ENCODE data around the gene RASGEF1C.

Gene RASGEF1C

GRCh38 chr5:180178531-180179441 lies 30.2 kb downstream of the RASGEF1C start:
- Histone ChIP-seq H3K27ac (ENCODE audit: low read length) (no peak overlapping the region), H3K9me3 (ENCODE audit: control insufficient read depth in 2 of 2, low read length in 2 of 2) (no peaks in the 10 kb centered on the region), H3K4me1 (ENCODE audit: control insufficient read depth, insufficient read depth, low read length) (peaks cover 3% of the 10 kb centered on the region), H3K27me3 (ENCODE audit: control insufficient read depth in 1 of 2, insufficient read depth in 2 of 2, low read length in 2 of 2) (peaks cover 3 to 10% of the 10 kb centered on the region in 2 donors), H3K36me3 (ENCODE audit: control insufficient read depth in 2 of 2, insufficient read depth in 2 of 2, low read length in 2 of 2) (no peaks in the 10 kb centered on the region), H3K9ac (ENCODE audit: low read length in 2 of 2) (no peak overlapping the region), H3K4me3 (ENCODE audit: low read length in 2 of 2) (no peak overlapping the region)

DNA sequence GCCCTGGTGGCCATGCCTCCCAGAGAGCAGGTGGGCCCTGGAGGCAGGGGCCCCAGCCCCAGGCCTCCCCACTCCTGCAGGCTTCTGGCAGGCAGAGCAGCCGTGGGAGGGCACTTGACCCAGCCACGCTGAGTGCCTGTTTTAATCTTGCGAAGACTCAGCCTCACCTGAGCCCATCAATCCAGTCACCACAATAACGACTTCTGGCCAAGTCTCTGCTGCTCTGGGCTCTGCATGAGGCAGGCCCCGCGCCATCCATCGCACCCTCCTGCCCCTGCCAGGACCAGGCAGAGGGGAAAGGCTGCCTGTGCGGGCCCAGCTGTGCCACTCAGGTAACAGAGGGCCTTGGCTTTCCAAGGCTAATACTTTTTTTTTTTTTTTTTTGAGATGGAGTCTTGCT lies 32.8 kb downstream of the RASGEF1C start:
- Histone ChIP-seq H3K27ac (ENCODE audit: low read length) (no peak overlapping the region), H3K4me1 (ENCODE audit: control insufficient read depth, insufficient read depth, low read length) (peaks cover 9% of the 10 kb centered on the region), H3K36me3 (ENCODE audit: control insufficient read depth in 2 of 2, insufficient read depth in 2 of 2, low read length in 2 of 2) (no peaks in the 10 kb centered on the region), H3K9me3 (ENCODE audit: control insufficient read depth in 2 of 2, low read length in 2 of 2) (no peaks in the 10 kb centered on the region), H3K9ac (ENCODE audit: low read length in 2 of 2) (no peak overlapping the region), H3K4me3 (ENCODE audit: low read length in 2 of 2) (no peak overlapping the region), H3K27me3 (ENCODE audit: control insufficient read depth in 1 of 2, insufficient read depth in 2 of 2, low read length in 2 of 2) (peaks cover 12% of the 10 kb centered on the region in 2 donors)

DNA sequence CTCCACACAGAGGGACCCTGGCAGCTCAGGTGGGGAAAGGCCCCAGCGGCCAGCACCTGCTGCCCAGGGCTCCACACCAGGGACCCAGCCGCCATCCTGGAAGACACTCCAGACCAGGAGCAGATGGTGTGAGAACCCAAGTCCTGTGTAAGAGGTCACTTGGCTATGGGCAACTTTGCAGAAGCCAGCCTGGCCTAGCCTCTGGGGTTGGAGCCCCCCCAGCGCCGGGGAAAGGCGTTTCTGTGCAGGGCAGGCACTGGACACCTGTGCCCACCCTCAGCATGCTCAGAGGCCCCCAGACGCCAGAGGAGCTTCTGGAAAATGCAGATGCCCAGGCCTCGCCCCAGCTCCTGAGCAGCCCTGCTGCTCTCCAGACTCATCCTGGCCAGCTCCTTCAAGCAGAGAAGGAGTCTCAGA lies 34.0 kb downstream of the RASGEF1C start:
- Histone ChIP-seq H3K36me3 (ENCODE audit: control insufficient read depth in 2 of 2, insufficient read depth in 2 of 2, low read length in 2 of 2) (no peaks in the 10 kb centered on the region), H3K4me1 (ENCODE audit: control insufficient read depth, insufficient read depth, low read length) (peaks cover 14% of the 10 kb centered on the region), H3K9me3 (ENCODE audit: control insufficient read depth in 2 of 2, low read length in 2 of 2) (no peaks in the 10 kb centered on the region), H3K27me3 (ENCODE audit: control insufficient read depth in 1 of 2, insufficient read depth in 2 of 2, low read length in 2 of 2) (peaks cover 10 to 12% of the 10 kb centered on the region in 2 donors), H3K27ac (ENCODE audit: low read length) (no peak overlapping the region), H3K9ac (ENCODE audit: low read length in 2 of 2) (no peak overlapping the region), H3K4me3 (ENCODE audit: low read length in 2 of 2) (no peak overlapping the region)

DNA sequence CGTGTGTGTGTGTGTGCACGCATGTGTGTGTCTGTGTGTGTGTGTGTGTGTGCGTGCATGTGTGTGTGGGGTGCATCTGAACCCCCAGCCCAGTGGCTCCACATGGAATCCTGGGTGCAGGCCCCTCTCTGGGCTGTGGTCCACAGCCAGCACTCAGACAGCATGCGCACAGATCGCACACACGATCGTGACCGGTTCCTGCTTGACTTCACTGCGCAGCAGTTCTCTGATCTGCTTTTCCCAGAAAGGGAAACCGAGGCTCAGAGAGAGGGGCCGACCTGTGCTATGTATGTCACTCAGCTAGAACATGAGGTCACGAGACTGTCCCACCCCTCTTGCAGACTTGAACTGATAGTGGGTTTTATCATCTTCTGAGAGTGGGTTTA lies 34.4 kb downstream of the RASGEF1C start:
- Histone ChIP-seq H3K4me3 (ENCODE audit: low read length in 2 of 2) (no peak overlapping the region), H3K27ac (ENCODE audit: low read length) (no peak overlapping the region), H3K9ac (ENCODE audit: low read length in 2 of 2) (no peak overlapping the region), H3K4me1 (ENCODE audit: control insufficient read depth, insufficient read depth, low read length) (peaks cover 17% of the 10 kb centered on the region), H3K36me3 (ENCODE audit: control insufficient read depth in 2 of 2, insufficient read depth in 2 of 2, low read length in 2 of 2) (no peaks in the 10 kb centered on the region), H3K27me3 (ENCODE audit: control insufficient read depth in 1 of 2, insufficient read depth in 2 of 2, low read length in 2 of 2) (peaks cover 10% of the 10 kb centered on the region in 2 donors), H3K9me3 (ENCODE audit: control insufficient read depth in 2 of 2, low read length in 2 of 2) (no peaks in the 10 kb centered on the region)

GRCh38 chr5:180173875-180174586 lies 35.0 kb downstream of the RASGEF1C start:
- H3K27me3 ChIP-seq (ENCODE audit: control insufficient read depth in 1 of 2, insufficient read depth in 2 of 2, low read length in 2 of 2) = peaks cover 5 to 8% of the 10 kb centered on the region in 2 donors
- H3K4me3 ChIP-seq (ENCODE audit: low read length in 2 of 2) = no peak overlapping the region
- H3K4me1 ChIP-seq (ENCODE audit: control insufficient read depth, insufficient read depth, low read length) = peaks cover 17% of the 10 kb centered on the region
- H3K9ac ChIP-seq (ENCODE audit: low read length in 2 of 2) = no peak overlapping the region
- no peak overlapping the region for H3K27ac ChIP-seq (ENCODE audit: low read length)
- H3K9me3 ChIP-seq (ENCODE audit: control insufficient read depth in 2 of 2, low read length in 2 of 2) = no peaks in the 10 kb centered on the region
- no peaks in the 10 kb centered on the region for H3K36me3 ChIP-seq (ENCODE audit: control insufficient read depth in 2 of 2, insufficient read depth in 2 of 2, low read length in 2 of 2)

DNA sequence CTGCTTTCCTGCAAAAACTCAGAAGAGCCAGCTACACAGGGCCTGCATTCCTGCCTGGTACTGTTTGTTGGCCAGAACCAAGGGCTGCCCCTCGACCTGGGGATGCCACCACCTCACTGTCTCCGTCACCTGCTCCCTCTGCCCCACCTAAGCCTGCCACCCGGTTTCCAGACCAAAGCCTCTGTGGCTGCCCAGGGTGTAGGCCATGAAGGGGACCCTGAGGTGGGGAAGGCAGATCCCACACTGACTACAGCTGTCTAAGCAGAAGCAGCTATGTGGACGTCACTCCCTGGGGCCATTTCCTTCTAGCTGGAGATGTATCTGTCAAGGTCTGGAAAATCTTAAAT lies 35.8 kb downstream of the RASGEF1C start:
- Histone ChIP-seq H3K4me3 (ENCODE audit: low read length in 2 of 2) (no peak overlapping the region), H3K9ac (ENCODE audit: low read length in 2 of 2) (no peak overlapping the region), H3K9me3 (ENCODE audit: control insufficient read depth in 2 of 2, low read length in 2 of 2) (no peaks in the 10 kb centered on the region), H3K4me1 (ENCODE audit: control insufficient read depth, insufficient read depth, low read length) (peaks cover 17% of the 10 kb centered on the region), H3K36me3 (ENCODE audit: control insufficient read depth in 2 of 2, insufficient read depth in 2 of 2, low read length in 2 of 2) (no peaks in the 10 kb centered on the region), H3K27me3 (ENCODE audit: control insufficient read depth in 1 of 2, insufficient read depth in 2 of 2, low read length in 2 of 2) (peaks cover 2 to 8% of the 10 kb centered on the region in 2 donors), H3K27ac (ENCODE audit: low read length) (no peak overlapping the region)

DNA sequence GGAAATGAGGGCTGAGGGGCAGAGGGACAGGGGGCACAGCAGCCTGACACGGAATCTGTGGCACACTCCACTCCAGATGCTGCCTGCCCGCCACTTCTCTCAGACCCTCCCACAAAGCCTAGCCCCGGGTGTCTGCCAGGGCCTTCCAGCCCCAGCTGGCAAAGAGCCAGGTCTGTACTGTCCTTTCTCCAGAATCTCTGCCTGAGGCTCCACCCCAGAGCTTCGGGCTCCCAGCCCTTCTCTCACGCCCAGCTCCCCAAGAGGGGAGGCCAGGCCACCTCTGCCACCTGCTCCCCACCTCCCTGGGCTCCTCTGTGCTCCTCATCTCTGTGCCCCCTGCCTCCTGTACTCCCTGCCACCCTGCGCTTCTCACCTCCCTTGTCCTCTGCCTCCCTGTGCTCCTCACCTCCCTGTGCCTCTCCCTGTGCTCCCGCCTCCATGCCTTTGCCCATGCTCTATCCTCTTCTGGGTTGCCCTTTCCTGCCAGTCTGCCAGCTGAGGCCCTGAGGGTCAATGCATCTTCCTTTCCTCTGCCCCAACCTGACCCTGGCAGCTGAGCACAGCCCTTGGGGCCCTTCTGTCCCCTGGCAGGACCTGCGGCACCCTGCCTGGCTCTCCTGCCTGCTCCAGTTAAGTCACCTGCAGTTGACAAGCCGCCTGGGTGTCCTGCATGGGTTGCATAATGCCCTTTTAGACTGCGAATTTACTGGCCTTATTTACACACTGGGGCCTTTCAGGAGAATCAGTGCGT lies 36.4 kb downstream of the RASGEF1C start:
- Histone ChIP-seq H3K27me3 (ENCODE audit: control insufficient read depth in 1 of 2, insufficient read depth in 2 of 2, low read length in 2 of 2) (peaks cover 2 to 8% of the 10 kb centered on the region in 2 donors), H3K27ac (ENCODE audit: low read length) (no peak overlapping the region), H3K4me3 (ENCODE audit: low read length in 2 of 2) (no peak overlapping the region), H3K9ac (ENCODE audit: low read length in 2 of 2) (no peak overlapping the region), H3K36me3 (ENCODE audit: control insufficient read depth in 2 of 2, insufficient read depth in 2 of 2, low read length in 2 of 2) (no peaks in the 10 kb centered on the region), H3K9me3 (ENCODE audit: control insufficient read depth in 2 of 2, low read length in 2 of 2) (no peaks in the 10 kb centered on the region), H3K4me1 (ENCODE audit: control insufficient read depth, insufficient read depth, low read length) (peaks cover 17% of the 10 kb centered on the region)

DNA sequence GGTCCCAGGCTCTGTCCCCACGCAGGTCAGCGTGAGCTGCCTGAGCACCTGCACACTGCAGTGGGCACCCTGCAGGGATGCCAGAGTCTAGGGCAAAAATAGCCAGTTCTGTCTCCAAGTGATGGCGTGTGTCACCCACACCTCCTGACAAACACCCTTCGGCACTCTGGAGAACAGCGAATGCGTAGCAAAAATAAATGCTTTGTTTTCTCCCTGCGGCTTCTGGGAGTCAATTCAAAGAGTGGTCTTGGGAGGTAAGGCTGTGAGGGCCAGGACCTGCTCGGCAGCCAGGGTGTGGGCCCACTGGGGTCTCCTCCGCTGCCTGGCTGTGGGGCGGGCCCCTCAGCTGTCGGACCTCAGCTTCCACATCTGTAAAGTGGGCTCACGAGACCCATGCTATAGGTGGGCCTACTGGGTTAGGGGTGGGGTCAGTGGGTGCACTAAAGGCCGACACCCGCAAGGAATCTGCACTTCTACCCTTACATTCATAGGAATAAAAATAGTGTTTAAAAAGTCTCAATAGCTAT lies 37.4 kb downstream of the RASGEF1C start:
- Histone ChIP-seq H3K4me1 (ENCODE audit: control insufficient read depth, insufficient read depth, low read length) (peaks cover 17% of the 10 kb centered on the region), H3K27me3 (ENCODE audit: control insufficient read depth in 1 of 2, insufficient read depth in 2 of 2, low read length in 2 of 2) (peaks cover 2 to 8% of the 10 kb centered on the region in 2 donors), H3K27ac (ENCODE audit: low read length) (no peak overlapping the region), H3K9me3 (ENCODE audit: control insufficient read depth in 2 of 2, low read length in 2 of 2) (no peaks in the 10 kb centered on the region), H3K36me3 (ENCODE audit: control insufficient read depth in 2 of 2, insufficient read depth in 2 of 2, low read length in 2 of 2) (no peaks in the 10 kb centered on the region), H3K4me3 (ENCODE audit: low read length in 2 of 2) (no peak overlapping the region), H3K9ac (ENCODE audit: low read length in 2 of 2) (no peak overlapping the region)

DNA sequence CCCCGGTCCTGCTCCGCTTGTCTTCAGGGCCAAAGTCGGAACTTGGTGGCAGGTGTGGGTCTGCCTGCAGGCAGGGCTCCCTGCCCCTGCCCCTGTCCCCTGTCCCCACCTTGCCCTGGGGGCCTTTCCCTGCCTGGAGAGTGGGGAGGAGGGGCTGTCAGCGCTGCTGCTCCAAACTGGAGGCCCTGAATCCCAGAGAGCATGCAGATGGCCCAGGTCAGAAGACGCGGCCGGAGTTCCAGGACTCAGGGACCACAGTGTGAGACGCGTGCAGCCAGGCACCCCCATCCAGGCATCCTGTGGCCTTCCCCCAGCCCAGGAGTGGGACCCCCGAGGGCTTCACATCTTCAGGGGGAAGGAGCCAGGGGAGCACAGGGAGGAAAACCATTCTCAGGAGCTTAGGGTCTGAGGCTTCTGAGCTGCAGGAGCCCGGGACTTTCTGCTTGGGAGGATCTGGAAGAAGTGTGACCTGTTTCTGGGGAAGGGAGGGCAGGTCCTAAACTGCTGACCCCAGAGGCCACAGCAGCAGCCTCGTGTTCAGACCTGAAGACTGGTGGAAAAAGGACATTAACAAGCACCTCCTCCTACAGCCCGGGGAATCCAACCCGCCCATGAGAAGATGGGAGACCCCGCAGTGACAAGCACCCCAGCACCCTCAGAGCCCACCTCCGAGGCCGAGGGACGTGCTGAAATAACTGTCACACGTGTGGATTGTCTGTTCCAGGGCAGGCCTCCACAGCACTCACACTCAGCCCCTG lies 38.0 kb downstream of the RASGEF1C start:
- no peak overlapping the region for H3K27ac ChIP-seq (ENCODE audit: low read length)
- H3K4me1 ChIP-seq (ENCODE audit: control insufficient read depth, insufficient read depth, low read length) = peaks cover 16% of the 10 kb centered on the region
- H3K9me3 ChIP-seq (ENCODE audit: control insufficient read depth in 2 of 2, low read length in 2 of 2) = no peaks in the 10 kb centered on the region
- no peaks in the 10 kb centered on the region for H3K36me3 ChIP-seq (ENCODE audit: control insufficient read depth in 2 of 2, insufficient read depth in 2 of 2, low read length in 2 of 2)
- no peak overlapping the region for H3K9ac ChIP-seq (ENCODE audit: low read length in 2 of 2)
- no peak overlapping the region for H3K4me3 ChIP-seq (ENCODE audit: low read length in 2 of 2)
- H3K27me3 ChIP-seq (ENCODE audit: control insufficient read depth in 1 of 2, insufficient read depth in 2 of 2, low read length in 2 of 2) = peaks cover 2 to 8% of the 10 kb centered on the region in 2 donors

Data from stomach smooth muscle (tissue), 2 donors.